Lower leg skin (tissue), 3 donors: ENCODE results near the gene COL4A6.

Source experiments
- POLR2A ChIP-seq, 2 donors: fragments of 450-650 bp; IDR thresholded peaks; one replicate each; pipeline ENCODE4 v1.6.1; 2016 to 2017; ENCODE audit warnings: antibody characterized with exemption in 2 of 2, mild to moderate bottlenecking in 1 of 2, moderate library complexity in 1 of 2
- TF ChIP-seq, protein P1 (sequence below), 3 donors: fragments of 450-650 bp; IDR thresholded peaks; one replicate each; pipeline ENCODE4 v1.5.1; 2016; ENCODE audit warnings: antibody characterized with exemption in 3 of 3, mild to moderate bottlenecking in 3 of 3, moderate library complexity in 2 of 3

- TF ChIP-seq, protein P1, sequence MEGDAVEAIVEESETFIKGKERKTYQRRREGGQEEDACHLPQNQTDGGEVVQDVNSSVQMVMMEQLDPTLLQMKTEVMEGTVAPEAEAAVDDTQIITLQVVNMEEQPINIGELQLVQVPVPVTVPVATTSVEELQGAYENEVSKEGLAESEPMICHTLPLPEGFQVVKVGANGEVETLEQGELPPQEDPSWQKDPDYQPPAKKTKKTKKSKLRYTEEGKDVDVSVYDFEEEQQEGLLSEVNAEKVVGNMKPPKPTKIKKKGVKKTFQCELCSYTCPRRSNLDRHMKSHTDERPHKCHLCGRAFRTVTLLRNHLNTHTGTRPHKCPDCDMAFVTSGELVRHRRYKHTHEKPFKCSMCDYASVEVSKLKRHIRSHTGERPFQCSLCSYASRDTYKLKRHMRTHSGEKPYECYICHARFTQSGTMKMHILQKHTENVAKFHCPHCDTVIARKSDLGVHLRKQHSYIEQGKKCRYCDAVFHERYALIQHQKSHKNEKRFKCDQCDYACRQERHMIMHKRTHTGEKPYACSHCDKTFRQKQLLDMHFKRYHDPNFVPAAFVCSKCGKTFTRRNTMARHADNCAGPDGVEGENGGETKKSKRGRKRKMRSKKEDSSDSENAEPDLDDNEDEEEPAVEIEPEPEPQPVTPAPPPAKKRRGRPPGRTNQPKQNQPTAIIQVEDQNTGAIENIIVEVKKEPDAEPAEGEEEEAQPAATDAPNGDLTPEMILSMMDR (IDR thresholded peaks at IDR 0.05), result no peak
- no peak for TF ChIP-seq POLR2A (IDR thresholded peaks at IDR 0.05)
Observed at GRCh38 chrX:108417257-108417656, 21.0 kb downstream of the COL4A6 start.
